ENCODE data around the gene PLA1A.

Gene PLA1A

DNA sequence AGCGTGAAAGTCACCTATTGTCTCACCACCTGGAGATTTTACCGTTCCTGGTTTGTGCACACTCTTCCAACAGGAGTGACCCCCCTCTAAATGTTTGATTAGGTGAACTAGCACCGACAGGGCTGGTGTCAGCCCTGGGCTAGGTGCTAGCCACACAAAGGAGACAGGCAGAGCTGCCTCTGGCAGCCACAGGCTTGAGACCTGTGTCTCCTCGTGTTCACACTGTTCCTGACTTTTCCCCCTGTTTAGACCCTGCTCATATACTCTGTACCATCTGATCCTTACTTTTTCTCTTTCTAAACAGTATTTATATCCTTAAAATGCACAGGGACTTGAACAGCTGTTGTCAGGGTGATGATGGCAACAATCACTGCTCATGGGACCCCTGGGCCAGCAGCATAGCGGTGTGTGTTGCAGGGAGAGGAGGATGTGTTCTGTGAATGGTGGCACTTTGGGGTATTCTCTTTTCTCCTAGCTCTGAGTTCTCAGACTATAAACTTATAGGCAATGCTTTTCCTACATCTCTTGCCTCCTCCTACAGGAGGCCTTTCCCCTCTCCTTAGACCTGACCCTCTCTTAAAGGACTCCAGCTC lies 43.8 kb upstream of the PLA1A start:
- H3K4me3 ChIP-seq (ENCODE audit: low read depth, low read length): no peak overlapping the region
- TF ChIP-seq, protein P1, sequence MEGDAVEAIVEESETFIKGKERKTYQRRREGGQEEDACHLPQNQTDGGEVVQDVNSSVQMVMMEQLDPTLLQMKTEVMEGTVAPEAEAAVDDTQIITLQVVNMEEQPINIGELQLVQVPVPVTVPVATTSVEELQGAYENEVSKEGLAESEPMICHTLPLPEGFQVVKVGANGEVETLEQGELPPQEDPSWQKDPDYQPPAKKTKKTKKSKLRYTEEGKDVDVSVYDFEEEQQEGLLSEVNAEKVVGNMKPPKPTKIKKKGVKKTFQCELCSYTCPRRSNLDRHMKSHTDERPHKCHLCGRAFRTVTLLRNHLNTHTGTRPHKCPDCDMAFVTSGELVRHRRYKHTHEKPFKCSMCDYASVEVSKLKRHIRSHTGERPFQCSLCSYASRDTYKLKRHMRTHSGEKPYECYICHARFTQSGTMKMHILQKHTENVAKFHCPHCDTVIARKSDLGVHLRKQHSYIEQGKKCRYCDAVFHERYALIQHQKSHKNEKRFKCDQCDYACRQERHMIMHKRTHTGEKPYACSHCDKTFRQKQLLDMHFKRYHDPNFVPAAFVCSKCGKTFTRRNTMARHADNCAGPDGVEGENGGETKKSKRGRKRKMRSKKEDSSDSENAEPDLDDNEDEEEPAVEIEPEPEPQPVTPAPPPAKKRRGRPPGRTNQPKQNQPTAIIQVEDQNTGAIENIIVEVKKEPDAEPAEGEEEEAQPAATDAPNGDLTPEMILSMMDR (IDR thresholded peaks at IDR 0.05; ENCODE audit: low read depth, low read length): no peak
- no peak for TF ChIP-seq MAX (IDR thresholded peaks at IDR 0.05; ENCODE audit: low read depth, low read length)
- no peak for TF ChIP-seq MYC (IDR thresholded peaks at IDR 0.05; ENCODE audit: low read depth, low read length)
- TF ChIP-seq POLR2A (IDR thresholded peaks at IDR 0.05; ENCODE audit: extremely low read depth, insufficient read length): no peak
- no peak for DNase-seq (ENCODE audit: low read depth)

GRCh38 chr3:119555309-119555735 lies 42.4 kb upstream of the PLA1A start:
- TF ChIP-seq MAX (IDR thresholded peaks at IDR 0.05; ENCODE audit: low read depth, low read length): peak; percentile 44; the same call in 1 of the 2 replicates
- TF ChIP-seq MYC (IDR thresholded peaks at IDR 0.05; ENCODE audit: low read depth, low read length): no peak
- no peak overlapping the region for H3K4me3 ChIP-seq (ENCODE audit: low read depth, low read length)
- no peak for DNase-seq (ENCODE audit: low read depth)

DNA sequence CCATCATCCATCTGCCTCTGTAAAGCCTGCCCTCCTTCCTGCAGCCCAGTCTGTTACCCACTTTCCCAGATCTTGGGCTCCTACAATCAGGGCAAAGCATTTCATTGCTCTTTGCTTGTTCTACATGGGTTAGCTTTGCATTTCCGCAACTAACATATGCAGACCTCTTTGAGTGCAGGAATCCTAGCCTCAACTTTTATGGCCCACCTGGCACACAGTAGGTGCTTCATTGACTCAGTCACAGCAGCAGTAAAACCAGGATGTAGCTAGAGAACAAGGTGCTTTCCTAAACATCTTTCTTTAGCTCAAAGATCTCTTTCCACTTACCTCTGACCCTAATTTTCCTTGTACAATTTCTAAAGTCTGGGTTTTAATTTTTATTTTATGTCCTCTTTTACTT lies 41.8 kb upstream of the PLA1A start:
- DNase-seq (ENCODE audit: low read depth): no peak
- TF ChIP-seq MYC (IDR thresholded peaks at IDR 0.05; ENCODE audit: low read depth, low read length) (no peak), POLR2A (IDR thresholded peaks at IDR 0.05; ENCODE audit: extremely low read depth, insufficient read length) (no peak), MAX (IDR thresholded peaks at IDR 0.05; ENCODE audit: low read depth, low read length) (no peak)
- TF ChIP-seq, protein P1 (IDR thresholded peaks at IDR 0.05; ENCODE audit: low read depth, low read length): no peak
- no peak overlapping the region for H3K4me3 ChIP-seq (ENCODE audit: low read depth, low read length)

GRCh38 chr3:119557192-119557876 lies 40.4 kb upstream of the PLA1A start:
- DNase-seq (ENCODE audit: low read depth): no peak
- no peak overlapping the region for H3K4me3 ChIP-seq (ENCODE audit: low read depth, low read length)
- no peak for TF ChIP-seq MAX (IDR thresholded peaks at IDR 0.05; ENCODE audit: low read depth, low read length)
- TF ChIP-seq, protein P1 (IDR thresholded peaks at IDR 0.05; ENCODE audit: low read depth, low read length): no peak

- DNase-seq (ENCODE audit: low read depth): no peak
- TF ChIP-seq MAX (IDR thresholded peaks at IDR 0.05; ENCODE audit: low read depth, low read length) (no peak), POLR2A (IDR thresholded peaks at IDR 0.05; ENCODE audit: extremely low read depth, insufficient read length) (no peak), MYC (IDR thresholded peaks at IDR 0.05; ENCODE audit: low read depth, low read length) (no peak)
- TF ChIP-seq, protein P1 (IDR thresholded peaks at IDR 0.05; ENCODE audit: low read depth, low read length): no peak
- H3K4me3 ChIP-seq (ENCODE audit: low read depth, low read length): no peak overlapping the region
Observed at GRCh38 chr3:119557877-119558269, 39.8 kb upstream of the PLA1A start.

DNA sequence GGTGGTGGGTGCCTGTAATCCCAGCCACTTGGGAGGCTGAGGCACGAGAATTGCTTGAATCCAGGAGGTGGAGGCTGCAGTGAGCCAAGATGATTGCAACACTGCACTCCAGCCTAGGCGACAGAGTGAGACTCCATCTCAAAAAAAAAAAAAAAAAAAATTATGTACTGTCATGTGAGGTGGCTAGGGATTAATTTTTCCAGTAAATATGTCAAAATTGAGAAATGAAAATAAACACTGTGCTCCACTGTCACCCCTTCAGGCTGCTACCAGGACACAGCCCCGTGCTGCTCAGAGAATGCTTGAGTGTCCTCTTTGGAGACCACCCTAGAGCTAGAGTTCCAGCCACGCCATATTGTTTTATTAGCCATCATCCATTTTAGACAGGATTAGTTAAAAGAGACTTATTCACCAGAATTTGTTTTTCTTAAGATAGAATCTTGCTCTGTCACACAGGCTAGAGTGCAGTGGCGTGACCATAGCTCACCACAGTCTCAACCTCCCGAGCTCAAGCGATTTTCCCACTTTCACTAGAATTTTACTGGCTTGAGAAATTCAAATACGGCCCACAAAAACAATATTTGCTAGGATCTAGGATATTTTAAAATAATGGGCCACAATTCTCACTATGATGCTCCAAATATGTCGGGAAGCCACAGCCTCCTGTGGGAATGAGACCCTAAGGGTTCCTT lies 38.9 kb upstream of the PLA1A start:
- no peak overlapping the region for H3K4me3 ChIP-seq (ENCODE audit: low read depth, low read length)
- no peak for DNase-seq (ENCODE audit: low read depth)
- TF ChIP-seq POLR2A (IDR thresholded peaks at IDR 0.05; ENCODE audit: extremely low read depth, insufficient read length) (no peak), MYC (IDR thresholded peaks at IDR 0.05; ENCODE audit: low read depth, low read length) (no peak)
